Raji (cell line): ENCODE data around the gene THOC5.

Experiments
- POLR2A ChIP-seq: IDR thresholded peaks from 2 replicates; pipeline ENCODE4 v1.6.1; 2011; ENCODE audit warnings: low read depth, low read length, control low read depth; ENCODE audit not compliant: insufficient read depth

Gene THOC5

GRCh38 chr22:29459773-29460172, 93.8 kb downstream of the THOC5 start:
- no peak for TF ChIP-seq POLR2A

- TF ChIP-seq POLR2A = no peak
These were observed 95.0 kb downstream of the THOC5 start for GRCh38 chr22:29458551-29458950.

GRCh38 chr22:29457730-29458129, 95.8 kb downstream of the THOC5 start:
- no peak for TF ChIP-seq POLR2A

- no peak for TF ChIP-seq POLR2A
These were observed 97.3 kb downstream of the THOC5 start for GRCh38 chr22:29456211-29456671.
